Upper lobe of right lung (tissue), 1 donor: ENCODE results near the gene VASN. TPM values are rescaled to one million over a fixed set of nuclear protein-coding genes. Genes with fewer than 3 reads are reported as not detected.
"Not testable (repeated sequence)": the region's sequence is repeated elsewhere in the genome, so short reads cannot be mapped to it uniquely, and the experiment has no call there.

Experiments used
- ATAC-seq: fragments of 200-7000 bp; cut with Tn5 transposase; one replicate; pipeline ENCODE4 v1.9.1; 2020; ENCODE audit warnings: mild to moderate bottlenecking, moderate library complexity
- DNase-seq: peaks from one replicate; pipeline ENCODE4 v3.0.0-alpha.2; 2020
- H3K27ac ChIP-seq: fragments of 200-600 bp; one replicate; pipeline ENCODE4 v1.8.0; 2022
- H3K27me3 ChIP-seq: fragments of 200-600 bp; one replicate; pipeline ENCODE4 v1.8.0; 2022; ENCODE audit warnings: mild to moderate bottlenecking
- H3K36me3 ChIP-seq: fragments of 200-600 bp; one replicate; pipeline ENCODE4 v1.8.0; 2022
- H3K4me1 ChIP-seq: fragments of 200-600 bp; one replicate; pipeline ENCODE4 v1.8.0; 2022
- H3K4me3 ChIP-seq: fragments of 200-600 bp; one replicate; pipeline ENCODE4 v1.8.0; 2022; ENCODE audit warnings: mild to moderate bottlenecking
- H3K9me3 ChIP-seq: fragments of 200-600 bp; one replicate; pipeline ENCODE4 v1.8.0; 2022
- intact Hi-C: fragments of 100-400 bp; cut with DNase I; formaldehyde crosslinking; loops from one replicate; pipeline ENCODE4 v1.11.0; 2022
- total RNA-seq: library from RNA; stranded (reverse); fragmentation: NEBNext Ultra II Directional; extraction: Animal tissue kit (Norgen Biotek cat#: 25700); gene quantifications from one replicate; pipeline ENCODE4 v1.2.1, GENCODE V29; 2021
- TF ChIP-seq, protein P1 (sequence below): fragments of 200-600 bp; IDR thresholded peaks from one replicate; pipeline ENCODE4 v1.8.0; 2022; ENCODE audit warnings: antibody characterized with exemption
- donor health status: DM: no; HTN: yes; CAD: no; lungs with severe emphysema.

The VASN gene
- total RNA-seq, 1 donor from 2014 or later = 20.3 TPM

DNA sequence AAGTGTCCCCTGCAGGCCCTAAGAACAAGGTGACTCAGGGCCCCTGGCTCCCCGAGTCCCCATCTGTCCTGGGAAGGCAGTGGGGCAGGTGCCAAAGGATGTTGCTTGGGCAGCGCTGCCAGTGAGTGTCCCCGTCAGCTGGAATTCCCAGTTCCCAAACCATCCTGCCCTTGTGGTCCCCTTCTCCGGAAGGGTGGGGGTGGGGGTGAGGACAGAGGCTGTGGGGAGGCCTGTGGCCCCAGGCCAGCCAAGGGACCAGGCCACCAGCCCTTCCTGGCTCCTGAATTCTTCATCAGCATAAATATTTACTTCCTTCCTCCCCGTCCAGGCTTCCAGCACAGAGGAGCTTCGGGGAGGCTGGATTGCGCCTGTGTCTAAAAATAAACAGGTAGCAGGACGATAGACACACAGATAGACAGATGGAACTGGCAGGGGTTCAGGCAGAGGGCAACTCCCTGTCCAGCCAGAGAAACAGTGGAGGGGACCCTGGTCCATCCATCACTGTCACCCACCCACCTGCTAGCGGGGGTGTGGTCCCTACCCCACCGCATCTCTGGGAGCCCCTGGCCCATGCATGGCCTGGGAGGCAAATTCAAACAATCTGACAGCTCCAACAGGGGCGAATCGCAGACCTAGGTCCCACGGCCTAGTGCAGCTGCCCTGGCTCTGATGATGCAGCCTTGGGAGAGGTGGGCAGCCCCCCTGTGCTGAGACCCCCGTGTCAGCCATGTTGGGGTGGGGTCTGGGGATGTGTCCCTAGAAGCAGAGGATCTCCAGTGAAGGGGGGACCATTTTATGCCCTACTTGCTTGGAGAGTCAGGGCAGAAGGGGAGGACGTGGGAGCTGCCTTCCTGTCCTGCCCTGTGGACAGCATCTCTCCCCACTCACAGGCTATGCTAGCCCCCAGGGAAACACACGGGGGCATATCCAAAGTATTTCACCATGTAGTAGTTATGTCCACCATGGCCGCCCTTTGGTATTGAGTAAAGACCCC is 42.6 kb upstream of the VASN start:
- DNase-seq = peak; percentile 67
- no peaks in the 10 kb centered on the region for H3K27me3 ChIP-seq
- peaks cover 48% of the 10 kb centered on the region for H3K4me1 ChIP-seq
- H3K27ac ChIP-seq = peak overlapping the region; percentile 78
- intact Hi-C loops = loop anchor here (5.0 kb wide), 1 partner anchor 37 kb away; no protein-coding TSS in a partner anchor
- peak; percentile 30 for ATAC-seq
- H3K4me3 ChIP-seq = peak overlapping the region; percentile 40
- peaks cover 5% of the 10 kb centered on the region for H3K36me3 ChIP-seq
- TF ChIP-seq, protein P1, sequence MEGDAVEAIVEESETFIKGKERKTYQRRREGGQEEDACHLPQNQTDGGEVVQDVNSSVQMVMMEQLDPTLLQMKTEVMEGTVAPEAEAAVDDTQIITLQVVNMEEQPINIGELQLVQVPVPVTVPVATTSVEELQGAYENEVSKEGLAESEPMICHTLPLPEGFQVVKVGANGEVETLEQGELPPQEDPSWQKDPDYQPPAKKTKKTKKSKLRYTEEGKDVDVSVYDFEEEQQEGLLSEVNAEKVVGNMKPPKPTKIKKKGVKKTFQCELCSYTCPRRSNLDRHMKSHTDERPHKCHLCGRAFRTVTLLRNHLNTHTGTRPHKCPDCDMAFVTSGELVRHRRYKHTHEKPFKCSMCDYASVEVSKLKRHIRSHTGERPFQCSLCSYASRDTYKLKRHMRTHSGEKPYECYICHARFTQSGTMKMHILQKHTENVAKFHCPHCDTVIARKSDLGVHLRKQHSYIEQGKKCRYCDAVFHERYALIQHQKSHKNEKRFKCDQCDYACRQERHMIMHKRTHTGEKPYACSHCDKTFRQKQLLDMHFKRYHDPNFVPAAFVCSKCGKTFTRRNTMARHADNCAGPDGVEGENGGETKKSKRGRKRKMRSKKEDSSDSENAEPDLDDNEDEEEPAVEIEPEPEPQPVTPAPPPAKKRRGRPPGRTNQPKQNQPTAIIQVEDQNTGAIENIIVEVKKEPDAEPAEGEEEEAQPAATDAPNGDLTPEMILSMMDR = no peak
- H3K9me3 ChIP-seq = no peaks in the 10 kb centered on the region

DNA sequence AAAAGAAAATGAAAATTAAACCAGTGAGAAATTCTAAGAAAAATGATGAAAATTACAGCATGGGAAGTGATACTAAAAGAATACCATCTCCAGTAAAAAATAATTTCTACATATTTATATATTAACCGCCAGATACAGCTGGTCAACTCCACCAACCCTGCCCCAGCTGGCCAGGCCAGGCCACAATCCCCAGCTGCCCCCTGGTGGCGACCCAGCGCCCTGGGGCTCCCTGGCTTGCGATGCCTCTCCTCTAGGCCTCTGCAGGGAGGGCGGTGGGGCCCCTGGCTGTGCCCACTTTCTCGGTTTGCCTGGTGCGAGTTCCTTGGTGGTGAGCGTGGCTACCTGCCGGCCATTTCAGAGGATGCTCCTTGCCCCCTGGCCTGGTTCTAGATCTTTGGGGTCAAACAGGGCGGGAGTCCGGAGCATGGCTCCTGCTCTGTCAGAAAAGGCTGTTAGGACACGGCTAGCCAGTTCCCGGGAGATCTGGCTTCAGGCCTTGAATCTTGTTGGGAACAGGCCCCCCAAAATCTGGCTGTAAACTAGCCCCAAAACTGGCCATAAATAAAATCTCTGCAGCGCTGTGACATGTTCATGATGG is 41.3 kb upstream of the VASN start:
- H3K4me3 ChIP-seq = no peak overlapping the region
- H3K4me1 ChIP-seq = peaks cover 35% of the 10 kb centered on the region
- TF ChIP-seq, protein P1 = peak; percentile 98
- H3K27ac ChIP-seq = no peak overlapping the region
- H3K9me3 ChIP-seq = no peaks in the 10 kb centered on the region
- DNase-seq = peak; percentile 92
- peak; percentile 79 for ATAC-seq
- intact Hi-C loops = no loop called here
- peaks cover 14% of the 10 kb centered on the region for H3K36me3 ChIP-seq
- no peaks in the 10 kb centered on the region for H3K27me3 ChIP-seq

DNA sequence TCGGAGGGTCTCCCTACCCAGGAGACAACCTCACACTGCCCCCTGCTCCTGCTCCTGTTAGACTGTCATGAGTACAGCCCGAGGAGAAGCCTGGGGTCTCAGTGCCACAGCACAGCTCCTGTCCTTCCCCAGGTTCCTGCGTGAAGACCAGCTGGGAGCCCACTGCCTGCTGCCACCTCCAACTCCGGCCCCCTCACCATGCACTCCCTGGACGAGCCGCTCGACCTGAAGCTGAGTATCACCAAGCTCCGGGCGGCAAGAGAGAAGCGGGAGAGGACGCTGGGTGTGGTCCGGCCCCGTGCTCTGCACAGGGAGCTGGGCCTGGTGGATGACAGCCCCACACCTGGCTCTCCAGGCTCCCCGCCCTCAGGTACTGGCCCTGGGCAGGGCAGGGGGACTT is 39.6 kb upstream of the VASN start:
- Histone ChIP-seq H3K4me3 (no peak overlapping the region), H3K27me3 (no peaks in the 10 kb centered on the region), H3K9me3 (no peaks in the 10 kb centered on the region), H3K36me3 (peaks cover 31% of the 10 kb centered on the region), H3K27ac (no peak overlapping the region), H3K4me1 (peaks cover 26% of the 10 kb centered on the region)
- intact Hi-C loops = no loop called here
- ATAC-seq = no peak
- TF ChIP-seq, protein P1 = no peak
- DNase-seq = peak; percentile 55

DNA sequence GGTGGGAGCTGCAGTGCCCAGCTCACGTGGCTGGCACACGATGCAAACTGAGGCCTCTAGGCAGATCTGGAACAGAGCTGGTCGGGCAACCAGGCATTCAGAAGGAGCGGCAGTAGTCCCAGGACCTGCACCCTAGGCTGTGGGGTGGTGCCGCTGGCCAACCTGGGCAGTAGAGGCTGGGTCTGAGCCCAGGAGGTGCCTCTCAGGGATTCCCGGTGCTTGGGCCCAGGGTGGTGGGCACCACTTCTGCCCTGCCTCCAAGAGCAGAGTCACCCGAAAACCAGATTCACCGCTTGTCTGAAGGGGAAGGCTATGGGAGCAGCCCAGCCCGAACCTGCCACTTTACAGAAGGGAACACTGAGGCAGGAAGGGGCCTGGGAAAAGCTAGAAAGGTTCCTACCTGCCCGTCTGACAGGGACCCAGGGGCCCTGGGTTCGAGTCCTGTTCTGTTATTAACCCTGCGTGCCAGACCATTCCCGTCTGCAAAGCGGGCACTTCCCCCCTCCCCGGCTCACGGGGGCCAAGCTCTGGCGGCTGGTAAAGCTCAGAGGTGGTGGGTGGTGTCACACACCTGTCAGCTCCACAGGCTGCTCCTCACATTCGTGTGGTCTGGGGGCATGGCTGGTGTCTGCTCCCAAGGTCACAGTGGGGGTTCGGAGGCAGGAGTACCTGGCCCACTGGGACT is 38.9 kb upstream of the VASN start:
- peak; percentile 58 for DNase-seq
- no peak overlapping the region for H3K4me3 ChIP-seq
- intact Hi-C loops = no loop called here
- TF ChIP-seq, protein P1 = no peak
- no peak overlapping the region for H3K27ac ChIP-seq
- no peaks in the 10 kb centered on the region for H3K27me3 ChIP-seq
- H3K9me3 ChIP-seq = no peaks in the 10 kb centered on the region
- peaks cover 37% of the 10 kb centered on the region for H3K36me3 ChIP-seq
- no peak for ATAC-seq
- peaks cover 22% of the 10 kb centered on the region for H3K4me1 ChIP-seq

DNA sequence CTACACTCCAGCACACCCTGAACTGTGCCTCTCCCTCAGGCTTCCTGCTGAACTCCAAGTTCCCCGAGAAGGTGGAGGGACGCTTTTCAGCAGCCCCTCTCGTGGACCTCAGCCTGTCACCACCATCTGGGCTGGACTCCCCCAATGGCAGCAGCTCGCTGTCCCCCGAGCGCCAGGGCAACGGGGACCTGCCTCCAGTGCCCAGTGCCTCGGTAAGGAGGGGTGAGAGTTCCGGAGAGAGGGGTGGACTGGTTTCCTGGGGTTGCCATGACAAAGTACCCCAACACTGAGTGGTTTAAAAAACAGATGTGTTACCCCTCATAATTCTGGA is 38.4 kb upstream of the VASN start:
- Histone ChIP-seq H3K27me3 (no peaks in the 10 kb centered on the region), H3K36me3 (peaks cover 37% of the 10 kb centered on the region), H3K9me3 (no peaks in the 10 kb centered on the region), H3K27ac (no peak overlapping the region), H3K4me3 (no peak overlapping the region), H3K4me1 (peaks cover 17% of the 10 kb centered on the region)
- TF ChIP-seq, protein P1 = no peak
- DNase-seq = no peak
- ATAC-seq = no peak
- intact Hi-C loops = no loop called here

DNA sequence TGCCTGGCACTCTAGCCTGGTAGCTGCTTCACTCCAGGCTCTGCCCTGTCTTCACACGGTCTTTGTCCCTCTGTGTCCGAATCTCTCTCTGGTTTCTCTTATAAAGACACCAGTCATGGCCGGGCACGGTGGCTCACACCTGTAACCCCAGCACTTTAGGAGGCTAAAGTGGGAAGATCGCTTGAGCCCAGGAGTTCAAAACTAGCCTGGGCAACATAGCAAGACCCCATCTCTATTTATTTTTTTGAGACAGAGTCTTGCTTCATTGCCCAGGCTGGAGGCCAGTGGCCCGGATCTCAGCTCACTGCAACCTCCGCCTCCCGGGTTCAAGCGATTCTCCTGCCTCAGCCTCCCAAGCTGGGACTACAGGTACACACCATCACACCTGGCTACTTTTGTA is 37.9 kb upstream of the VASN start:
- H3K4me3 ChIP-seq, H3K27ac ChIP-seq, intact Hi-C loops, ATAC-seq, H3K9me3 ChIP-seq, H3K27me3 ChIP-seq, DNase-seq: not testable (repeated sequence)
- peaks cover 12% of the 10 kb centered on the region for H3K4me1 ChIP-seq
- H3K36me3 ChIP-seq = peaks cover 40% of the 10 kb centered on the region
